ENCODE measurements around the gene ZNF71.
"Not testable (repeated sequence)": the region's sequence is repeated elsewhere in the genome, so short reads cannot be mapped to it uniquely, and the experiment has no call there.

The ZNF71 gene

GRCh38 chr19:56654151-56654550 lies 59.0 kb downstream of the ZNF71 start:
- Histone ChIP-seq H3K27me3 (no peaks in the 10 kb centered on the region), H4K20me1 (no peaks in the 10 kb centered on the region), H3K9ac (no peak overlapping the region), H3K9me3 (peaks cover 5% of the 10 kb centered on the region; the same call in 1 of the 2 replicates), H3K27ac (no peak overlapping the region), H3K4me1 (no peaks in the 10 kb centered on the region), H3K36me3 (no peaks in the 10 kb centered on the region), H3K4me3 (no peak overlapping the region), H3K4me2 (no peak overlapping the region)
- no peak for TF ChIP-seq Cebpa-rat (IDR thresholded peaks at IDR 0.05)

- H3K9me3 ChIP-seq: peaks cover 23% of the 10 kb centered on the region
- no peak overlapping the region for H3K9ac ChIP-seq
- H3K36me3 ChIP-seq: no peaks in the 10 kb centered on the region
- H3K4me2 ChIP-seq: no peak overlapping the region
- no peak overlapping the region for H3K4me3 ChIP-seq
- TF ChIP-seq Cebpa-rat (IDR thresholded peaks at IDR 0.05): no peak
- H4K20me1 ChIP-seq: no peaks in the 10 kb centered on the region
- no peak overlapping the region for H3K27ac ChIP-seq
- no peaks in the 10 kb centered on the region for H3K4me1 ChIP-seq
- no peaks in the 10 kb centered on the region for H3K27me3 ChIP-seq
These were observed 65.4 kb downstream of the ZNF71 start for GRCh38 chr19:56660381-56661107.

GRCh38 chr19:56661248-56661647 lies 66.1 kb downstream of the ZNF71 start:
- H3K9me3 ChIP-seq: peaks cover 23% of the 10 kb centered on the region
- H3K4me2 ChIP-seq: no peak overlapping the region
- H3K27ac ChIP-seq: no peak overlapping the region
- H3K4me1 ChIP-seq: no peaks in the 10 kb centered on the region
- H4K20me1 ChIP-seq: no peaks in the 10 kb centered on the region
- no peaks in the 10 kb centered on the region for H3K27me3 ChIP-seq
- H3K4me3 ChIP-seq: no peak overlapping the region
- H3K9ac ChIP-seq: no peak overlapping the region
- TF ChIP-seq Cebpa-rat (IDR thresholded peaks at IDR 0.05): no peak
- H3K36me3 ChIP-seq: no peaks in the 10 kb centered on the region

- H3K9ac ChIP-seq: no peak overlapping the region
- H3K27me3 ChIP-seq: no peaks in the 10 kb centered on the region
- H3K4me1 ChIP-seq: no peaks in the 10 kb centered on the region
- H3K4me2 ChIP-seq: no peak overlapping the region
- no peak overlapping the region for H3K4me3 ChIP-seq
- H3K9me3 ChIP-seq: peaks cover 23% of the 10 kb centered on the region
- H3K36me3 ChIP-seq: no peaks in the 10 kb centered on the region
- H3K27ac ChIP-seq: no peak overlapping the region
- no peaks in the 10 kb centered on the region for H4K20me1 ChIP-seq
- TF ChIP-seq Cebpa-rat (IDR thresholded peaks at IDR 0.05): no peak
These were observed 68.9 kb downstream of the ZNF71 start for GRCh38 chr19:56663931-56664500.

DNA sequence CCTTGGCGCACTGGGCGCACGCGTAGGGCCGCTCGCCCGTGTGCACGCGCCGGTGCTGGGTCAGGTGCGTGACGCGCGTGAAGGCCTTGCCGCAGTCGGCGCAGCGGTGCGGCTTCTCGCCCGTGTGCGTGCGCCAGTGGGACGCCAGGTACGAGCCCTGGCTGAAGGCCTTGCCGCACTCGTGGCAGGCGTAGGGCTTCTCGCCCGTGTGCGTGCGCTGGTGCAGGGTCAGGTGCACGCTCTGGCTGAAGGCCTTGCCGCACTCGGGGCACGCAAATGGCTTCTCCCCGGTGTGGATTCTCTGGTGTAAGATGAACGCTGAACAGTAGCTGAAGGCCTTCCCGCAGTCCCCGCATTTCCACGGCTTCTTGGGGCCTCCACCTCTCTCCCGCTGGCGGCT lies 69.4 kb downstream of the ZNF71 start:
- no peak for TF ChIP-seq Cebpa-rat (IDR thresholded peaks at IDR 0.05)

DNA sequence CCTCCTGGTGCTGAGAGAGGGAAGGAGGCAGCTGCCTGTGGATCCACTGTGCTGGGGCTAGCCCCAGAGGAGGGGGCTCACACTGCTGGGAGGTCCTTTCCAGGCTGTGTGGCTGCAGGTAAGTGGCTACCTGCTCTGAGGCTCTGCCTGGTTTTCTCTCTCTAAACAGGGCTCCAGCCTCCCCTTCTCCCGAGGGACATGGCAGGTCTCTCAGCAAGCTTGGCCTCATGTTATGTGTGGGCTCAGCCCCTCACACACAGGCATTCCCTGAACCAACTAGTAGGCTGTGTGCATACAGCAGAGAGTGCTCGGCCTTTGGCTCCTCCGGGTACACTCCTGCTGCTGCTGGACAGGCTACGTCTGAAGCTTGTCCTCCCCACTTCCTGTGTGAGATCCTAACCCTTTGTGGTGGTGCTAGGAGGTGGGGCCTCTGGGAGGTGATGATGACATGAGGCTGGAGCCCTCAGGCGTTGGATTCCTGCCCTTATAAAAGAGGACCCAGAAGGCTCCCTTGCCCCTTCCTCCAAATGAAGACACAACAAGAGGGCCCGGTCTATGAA lies 72.3 kb downstream of the ZNF71 start:
- no peak overlapping the region for H3K4me2 ChIP-seq
- no peaks in the 10 kb centered on the region for H3K27me3 ChIP-seq
- no peaks in the 10 kb centered on the region for H3K4me1 ChIP-seq
- H3K9me3 ChIP-seq: peaks cover 25% of the 10 kb centered on the region
- H3K4me3 ChIP-seq: no peak overlapping the region
- no peaks in the 10 kb centered on the region for H4K20me1 ChIP-seq
- H3K27ac ChIP-seq: no peak overlapping the region
- no peak overlapping the region for H3K9ac ChIP-seq
- TF ChIP-seq Cebpa-rat (IDR thresholded peaks at IDR 0.05): no peak
- H3K36me3 ChIP-seq: no peaks in the 10 kb centered on the region

More for the DNA sequence above, 69.4 kb downstream of the ZNF71 start:
- Histone ChIP-seq H3K4me3 (no peak overlapping the region), H3K27ac (no peak overlapping the region), H3K9me3 (peaks cover 23% of the 10 kb centered on the region), H3K4me1 (no peaks in the 10 kb centered on the region), H3K27me3 (no peaks in the 10 kb centered on the region), H4K20me1 (no peaks in the 10 kb centered on the region), H3K9ac (no peak overlapping the region), H3K4me2 (no peak overlapping the region), H3K36me3 (no peaks in the 10 kb centered on the region)

DNA sequence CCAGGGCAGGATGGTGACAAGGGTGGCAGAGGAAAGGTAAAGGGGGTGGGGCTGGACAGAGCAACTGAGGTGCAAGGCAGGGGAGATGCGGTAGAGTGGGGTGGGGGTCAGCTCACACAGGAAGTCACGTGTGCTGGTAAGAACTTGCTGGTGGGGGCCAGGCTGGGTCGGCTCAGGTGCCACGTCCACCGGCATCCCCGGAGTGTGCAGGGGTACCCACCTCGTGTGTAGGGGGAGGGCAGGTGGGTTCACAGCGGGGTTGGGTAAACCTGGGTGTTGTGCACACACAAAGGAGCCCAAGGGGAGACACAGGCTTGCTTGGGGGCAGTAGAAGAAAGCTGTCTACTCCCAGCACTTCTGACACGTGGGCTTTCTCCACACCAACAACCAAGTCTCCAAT lies 73.6 kb downstream of the ZNF71 start:
- H4K20me1 ChIP-seq: no peaks in the 10 kb centered on the region
- H3K27ac ChIP-seq: no peak overlapping the region
- H3K27me3 ChIP-seq: no peaks in the 10 kb centered on the region
- H3K4me3 ChIP-seq: no peak overlapping the region
- no peak for TF ChIP-seq Cebpa-rat (IDR thresholded peaks at IDR 0.05)
- no peaks in the 10 kb centered on the region for H3K4me1 ChIP-seq
- H3K4me2 ChIP-seq: no peak overlapping the region
- no peak overlapping the region for H3K9ac ChIP-seq
- peaks cover 25% of the 10 kb centered on the region for H3K9me3 ChIP-seq
- no peaks in the 10 kb centered on the region for H3K36me3 ChIP-seq

DNA sequence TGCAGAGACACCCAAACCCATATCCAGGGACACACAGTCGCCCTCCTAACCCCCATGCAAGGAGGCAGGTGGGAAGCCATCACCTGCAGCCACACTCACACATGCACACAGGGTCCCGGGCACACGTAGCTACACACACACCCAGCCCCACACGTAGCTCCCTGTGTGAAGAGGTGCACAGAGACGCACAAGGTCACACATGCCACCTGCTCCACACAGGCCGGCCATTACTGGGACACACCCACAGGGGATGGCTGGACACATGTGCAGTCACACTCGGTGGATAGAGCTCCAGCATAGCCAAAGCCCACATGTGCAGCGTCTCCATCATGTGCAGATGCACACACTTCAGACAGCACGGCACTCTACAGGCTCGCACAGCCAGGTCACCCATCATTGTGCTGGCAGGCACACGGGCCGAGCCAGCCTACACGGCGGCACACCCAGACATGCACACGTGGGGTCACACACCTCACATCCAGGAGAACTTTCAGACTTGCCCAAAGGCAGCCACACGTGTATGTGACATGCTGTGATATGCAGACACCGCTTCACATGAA lies 75.4 kb downstream of the ZNF71 start:
- no peaks in the 10 kb centered on the region for H3K4me1 ChIP-seq
- no peak overlapping the region for H3K4me2 ChIP-seq
- no peak overlapping the region for H3K4me3 ChIP-seq
- H3K27ac ChIP-seq: no peak overlapping the region
- no peaks in the 10 kb centered on the region for H3K27me3 ChIP-seq
- no peak for TF ChIP-seq Cebpa-rat (IDR thresholded peaks at IDR 0.05)
- H3K9me3 ChIP-seq: peaks cover 18% of the 10 kb centered on the region
- H3K36me3 ChIP-seq: no peaks in the 10 kb centered on the region
- H4K20me1 ChIP-seq: no peaks in the 10 kb centered on the region
- H3K9ac ChIP-seq: no peak overlapping the region

DNA sequence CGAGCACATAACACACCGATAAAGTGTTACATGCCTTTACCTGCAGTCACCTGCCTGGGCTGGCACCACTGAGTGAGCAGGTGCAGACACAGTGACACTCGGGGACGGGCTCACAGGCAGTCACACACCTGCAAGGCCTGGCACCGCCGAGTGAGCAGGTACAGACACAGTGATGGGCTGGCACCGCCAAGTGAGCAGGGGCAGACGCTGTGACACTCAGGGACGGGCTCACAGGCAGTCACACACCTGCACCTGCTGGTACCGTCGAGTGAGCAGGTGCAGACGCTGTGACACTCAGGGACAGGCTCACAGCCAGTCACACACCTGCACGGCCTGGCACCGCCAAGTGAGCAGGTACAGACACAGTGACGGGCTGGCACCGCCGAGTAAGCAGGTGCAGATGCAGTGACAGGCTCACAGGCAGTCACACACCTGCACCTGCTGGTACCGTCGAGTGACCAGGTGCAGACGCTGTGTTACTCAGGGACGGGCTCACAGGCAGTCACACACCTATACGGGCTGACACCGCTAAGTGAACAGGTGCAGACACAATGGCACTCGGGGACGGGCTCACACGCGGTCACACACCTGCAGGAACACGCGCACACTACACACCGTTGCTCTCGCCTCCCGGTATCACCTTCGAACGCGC lies 76.0 kb downstream of the ZNF71 start:
- no peak overlapping the region for H3K4me2 ChIP-seq
- TF ChIP-seq Cebpa-rat (IDR thresholded peaks at IDR 0.05): no peak
- H3K4me1 ChIP-seq: no peaks in the 10 kb centered on the region
- no peak overlapping the region for H3K4me3 ChIP-seq
- H3K27me3 ChIP-seq: no peaks in the 10 kb centered on the region
- H3K27ac ChIP-seq: no peak overlapping the region
- no peaks in the 10 kb centered on the region for H4K20me1 ChIP-seq
- no peak overlapping the region for H3K9ac ChIP-seq
- H3K9me3 ChIP-seq: peaks cover 18% of the 10 kb centered on the region
- no peaks in the 10 kb centered on the region for H3K36me3 ChIP-seq

DNA sequence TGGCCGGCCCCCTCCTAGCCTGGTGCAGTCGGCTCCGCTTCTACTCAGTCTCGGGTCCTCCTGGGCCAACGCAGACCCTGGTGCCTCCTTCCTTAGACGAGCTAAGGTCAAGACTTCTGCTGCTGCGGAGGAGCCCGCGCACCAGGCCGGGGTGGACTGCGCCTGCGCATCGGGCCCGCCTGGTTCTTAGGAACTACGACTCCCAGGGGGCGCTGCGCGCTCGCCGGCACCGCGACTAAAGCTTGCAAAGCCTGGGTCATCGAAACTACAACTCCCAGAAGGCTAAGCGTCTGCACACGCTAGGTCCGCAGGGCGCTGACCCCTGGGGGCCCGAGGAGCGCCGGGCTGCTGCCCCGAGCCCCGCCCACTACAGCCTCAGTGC lies 76.5 kb downstream of the ZNF71 start, which contains the start of gene ZNF835:
ZNF835 (minus strand) TSS at position 145 of the 382 bp plus-strand sequence. CDS start 6,559 bp downstream, outside the sequence.
- Histone ChIP-seq H3K27ac (no peak within 1 kb of the TSS), H3K4me1 (no peaks in the 10 kb centered on the region), H3K27me3 (no peaks in the 10 kb centered on the region), H3K36me3 (no peaks in the 10 kb centered on the region), H3K9ac (no peak within 1 kb of the TSS), H4K20me1 (no peaks in the 10 kb centered on the region), H3K9me3 (peaks cover 18% of the 10 kb centered on the region), H3K4me2 (no peak within 1 kb of the TSS), H3K4me3 (no peak within 1 kb of the TSS)
- no peak for TF ChIP-seq Cebpa-rat (IDR thresholded peaks at IDR 0.05)

DNA sequence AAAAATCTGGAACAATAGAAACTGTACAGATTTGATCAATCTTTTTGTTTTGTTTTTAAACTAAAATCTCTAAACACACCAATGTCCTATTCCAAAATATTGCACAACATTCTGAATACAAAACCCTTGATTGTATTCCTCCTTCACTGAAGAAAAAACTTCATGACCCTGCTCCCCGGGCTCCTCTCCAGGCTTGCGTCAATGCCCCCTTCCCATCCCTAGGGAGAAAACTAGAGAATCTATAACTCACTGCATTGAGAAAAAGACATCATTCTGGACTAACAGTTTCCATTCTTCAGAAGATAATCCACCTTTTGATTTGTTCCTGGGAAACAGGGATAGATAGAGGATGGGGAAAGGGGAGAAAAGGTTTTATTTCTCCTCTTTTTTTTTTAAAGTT lies 77.5 kb downstream of the ZNF71 start:
- not testable (repeated sequence) for H3K4me1 ChIP-seq, H4K20me1 ChIP-seq, H3K9ac ChIP-seq, H3K27ac ChIP-seq, H3K4me2 ChIP-seq, H3K4me3 ChIP-seq, H3K36me3 ChIP-seq, H3K27me3 ChIP-seq
- H3K9me3 ChIP-seq: peaks cover 18% of the 10 kb centered on the region
